Measurements from ENCODE around the gene SETD6. TPM values are rescaled to one million over a fixed set of nuclear protein-coding genes. Genes with fewer than 3 reads are reported as not detected.

The SETD6 gene
- total RNA-seq, 1 donor from 2014 or later = 79.1 TPM

- TF ChIP-seq POLR2A (IDR thresholded peaks at IDR 0.05) = no peak
- no peak for TF ChIP-seq CTCF (IDR thresholded peaks at IDR 0.05)
- TF ChIP-seq POLR2AphosphoS5 (IDR thresholded peaks at IDR 0.05; ENCODE audit: insufficient read depth in 1 of 2, low read depth in 1 of 2) = no peak
- Histone ChIP-seq H3K27ac (no peak overlapping the region), H3K4me3 (no peak overlapping the region), H3K9me3 (no peaks in the 10 kb centered on the region), H3K4me1 (peaks cover 6% of the 10 kb centered on the region), H3K27me3 (no peaks in the 10 kb centered on the region), H3K36me3 (no peaks in the 10 kb centered on the region)
- DNase-seq (ENCODE audit: extremely low spot score in 2 of 2) = no peak
- intact Hi-C loops (cut with DNase I) = loop anchor here (5.0 kb wide), 1 partner anchor 1306 kb away; no protein-coding TSS in a partner anchor
Observed at GRCh38 chr16:58471209-58471975, 43.9 kb upstream of the SETD6 start.

GRCh38 chr16:58472266-58472665, 43.1 kb upstream of the SETD6 start:
- intact Hi-C loops (cut with DNase I) = loop anchor here (5.0 kb wide), 1 partner anchor 1305 kb away; no protein-coding TSS in a partner anchor
- Histone ChIP-seq H3K4me1 (peaks cover 6% of the 10 kb centered on the region), H3K36me3 (no peaks in the 10 kb centered on the region), H3K27ac (no peak overlapping the region), H3K27me3 (no peaks in the 10 kb centered on the region), H3K9me3 (no peaks in the 10 kb centered on the region), H3K4me3 (no peak overlapping the region)
- no peak for DNase-seq (ENCODE audit: extremely low spot score in 2 of 2)
- TF ChIP-seq POLR2AphosphoS5 (IDR thresholded peaks at IDR 0.05; ENCODE audit: insufficient read depth in 1 of 2, low read depth in 1 of 2) = no peak

GRCh38 chr16:58472827-58473226, 42.5 kb upstream of the SETD6 start:
- no peak overlapping the region for H3K27ac ChIP-seq
- no peaks in the 10 kb centered on the region for H3K27me3 ChIP-seq
- TF ChIP-seq POLR2A (IDR thresholded peaks at IDR 0.05) (no peak), POLR2AphosphoS5 (IDR thresholded peaks at IDR 0.05; ENCODE audit: insufficient read depth in 1 of 2, low read depth in 1 of 2) (no peak), CTCF (IDR thresholded peaks at IDR 0.05) (no peak)
- DNase-seq (ENCODE audit: extremely low spot score in 2 of 2) = no peak
- H3K4me3 ChIP-seq = no peak overlapping the region
- peaks cover 6% of the 10 kb centered on the region for H3K4me1 ChIP-seq
- H3K36me3 ChIP-seq = no peaks in the 10 kb centered on the region
- no peaks in the 10 kb centered on the region for H3K9me3 ChIP-seq
- intact Hi-C loops (cut with DNase I) = loop anchor here (5.0 kb wide), 1 partner anchor 1304 kb away; no protein-coding TSS in a partner anchor

- no peak overlapping the region for H3K4me3 ChIP-seq
Observed at GRCh38 chr16:58474296-58474695, 41.0 kb upstream of the SETD6 start.

GRCh38 chr16:58475091-58475619, 40.2 kb upstream of the SETD6 start:
- intact Hi-C loops (cut with DNase I) = no loop called here
- Histone ChIP-seq H3K36me3 (no peaks in the 10 kb centered on the region), H3K4me1 (no peaks in the 10 kb centered on the region), H3K9me3 (no peaks in the 10 kb centered on the region), H3K27ac (no peak overlapping the region), H3K4me3 (no peak overlapping the region), H3K27me3 (no peaks in the 10 kb centered on the region)
- TF ChIP-seq CTCF (IDR thresholded peaks at IDR 0.05) = no peak
- TF ChIP-seq POLR2AphosphoS5 (IDR thresholded peaks at IDR 0.05; ENCODE audit: insufficient read depth in 1 of 2, low read depth in 1 of 2) = peak in 1 of 2 donors; percentile 10
- no peak for TF ChIP-seq POLR2A (IDR thresholded peaks at IDR 0.05)
- DNase-seq (ENCODE audit: extremely low spot score in 2 of 2) = no peak

More at GRCh38 chr16:58474296-58474695, 41.0 kb upstream of the SETD6 start:
- H3K27me3 ChIP-seq = no peaks in the 10 kb centered on the region
- no peaks in the 10 kb centered on the region for H3K4me1 ChIP-seq
- H3K9me3 ChIP-seq = no peaks in the 10 kb centered on the region
- no peak for DNase-seq (ENCODE audit: extremely low spot score in 2 of 2)
- H3K27ac ChIP-seq = no peak overlapping the region
- TF ChIP-seq POLR2AphosphoS5 (IDR thresholded peaks at IDR 0.05; ENCODE audit: insufficient read depth in 1 of 2, low read depth in 1 of 2) (no peak), CTCF (IDR thresholded peaks at IDR 0.05) (no peak), POLR2A (IDR thresholded peaks at IDR 0.05) (no peak)
- intact Hi-C loops (cut with DNase I) = loop anchor here (5.0 kb wide), 1 partner anchor 1303 kb away; no protein-coding TSS in a partner anchor
- no peaks in the 10 kb centered on the region for H3K36me3 ChIP-seq
